ENCODE measurements around the gene SYCE3. TPM values are rescaled to one million over a fixed set of nuclear protein-coding genes. Genes with fewer than 3 reads are reported as not detected.
A peak's percentile ranks its signal among the peaks of the same experiment; 100 is the strongest.

The SYCE3 gene
- total RNA-seq, 2 experiments from 2014 or later: 0.91 to 2.0 TPM

DNA sequence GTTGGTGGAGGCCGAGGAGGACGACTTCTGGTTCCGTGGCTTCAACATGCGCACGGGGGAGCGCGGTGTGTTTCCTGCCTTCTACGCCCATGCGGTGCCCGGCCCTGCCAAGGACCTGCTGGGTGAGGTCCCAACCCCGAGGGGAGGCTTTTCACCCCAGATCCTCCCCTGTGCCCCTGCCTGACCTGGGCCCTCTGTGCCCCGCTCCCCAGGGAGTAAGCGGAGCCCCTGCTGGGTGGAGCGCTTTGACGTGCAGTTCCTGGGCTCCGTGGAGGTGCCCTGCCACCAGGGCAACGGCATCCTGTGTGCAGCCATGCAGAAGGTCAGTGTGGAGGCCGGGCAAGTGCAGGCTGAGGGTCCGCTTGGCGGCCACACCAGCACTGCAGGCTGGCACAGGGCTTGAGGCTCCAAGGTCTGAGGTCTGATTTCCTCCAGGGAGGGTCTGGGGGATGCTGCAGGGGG, 42.9 kb upstream of the SYCE3 start:
- CTCF ChIA-PET: no interaction called here
- DNase-seq: no peak
- Mint-ChIP-seq H3K27me3 (ENCODE audit: low read depth) (peaks cover 43% of the 10 kb centered on the region), H3K36me3 (ENCODE audit: low read depth) (no peaks in the 10 kb centered on the region), H3K9me3 (no peaks in the 10 kb centered on the region), H3K4me3 (no peak overlapping the region), H3K4me1 (ENCODE audit: low read depth) (peaks cover 3% of the 10 kb centered on the region), H3K27ac (no peak overlapping the region)
- intact Hi-C loops (cut with micrococcal nuclease): no loop called here

DNA sequence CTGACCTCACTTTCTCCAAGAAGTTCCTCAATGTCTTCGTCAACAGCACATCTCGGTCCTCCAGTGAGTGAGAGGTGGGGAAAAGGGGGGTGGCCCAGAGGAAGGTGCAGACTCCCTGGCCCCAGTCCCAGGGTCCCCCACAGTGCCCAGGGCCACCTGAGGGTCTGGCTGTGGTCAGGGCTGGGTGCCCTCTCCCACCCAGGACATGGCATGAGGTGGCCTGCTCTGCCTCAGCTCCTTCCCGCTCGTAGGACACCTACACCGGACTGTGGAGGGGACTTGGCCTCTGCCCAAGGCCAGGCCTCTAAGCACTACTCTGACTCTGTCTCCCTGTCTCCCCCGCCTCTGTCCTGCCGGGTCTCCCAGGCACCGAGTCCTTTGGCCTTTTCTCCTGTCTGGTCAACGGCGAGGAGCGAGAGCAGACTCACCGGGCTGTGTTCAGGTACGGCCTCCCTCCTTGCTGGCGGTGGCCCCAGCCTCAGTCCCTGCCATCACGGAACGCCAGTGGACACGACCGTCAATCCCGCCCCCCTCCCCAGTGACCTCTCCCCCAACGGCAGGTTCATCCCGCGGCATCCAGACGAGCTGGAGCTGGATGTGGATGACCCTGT, 42.4 kb upstream of the SYCE3 start:
- Mint-ChIP-seq H3K36me3 (ENCODE audit: low read depth) (no peaks in the 10 kb centered on the region), H3K9me3 (no peaks in the 10 kb centered on the region), H3K4me1 (ENCODE audit: low read depth) (peaks cover 3% of the 10 kb centered on the region), H3K4me3 (no peak overlapping the region), H3K27ac (no peak overlapping the region), H3K27me3 (ENCODE audit: low read depth) (peaks cover 39% of the 10 kb centered on the region)
- intact Hi-C loops (cut with micrococcal nuclease): no loop called here
- CTCF ChIA-PET: no interaction called here
- no peak for DNase-seq

DNA sequence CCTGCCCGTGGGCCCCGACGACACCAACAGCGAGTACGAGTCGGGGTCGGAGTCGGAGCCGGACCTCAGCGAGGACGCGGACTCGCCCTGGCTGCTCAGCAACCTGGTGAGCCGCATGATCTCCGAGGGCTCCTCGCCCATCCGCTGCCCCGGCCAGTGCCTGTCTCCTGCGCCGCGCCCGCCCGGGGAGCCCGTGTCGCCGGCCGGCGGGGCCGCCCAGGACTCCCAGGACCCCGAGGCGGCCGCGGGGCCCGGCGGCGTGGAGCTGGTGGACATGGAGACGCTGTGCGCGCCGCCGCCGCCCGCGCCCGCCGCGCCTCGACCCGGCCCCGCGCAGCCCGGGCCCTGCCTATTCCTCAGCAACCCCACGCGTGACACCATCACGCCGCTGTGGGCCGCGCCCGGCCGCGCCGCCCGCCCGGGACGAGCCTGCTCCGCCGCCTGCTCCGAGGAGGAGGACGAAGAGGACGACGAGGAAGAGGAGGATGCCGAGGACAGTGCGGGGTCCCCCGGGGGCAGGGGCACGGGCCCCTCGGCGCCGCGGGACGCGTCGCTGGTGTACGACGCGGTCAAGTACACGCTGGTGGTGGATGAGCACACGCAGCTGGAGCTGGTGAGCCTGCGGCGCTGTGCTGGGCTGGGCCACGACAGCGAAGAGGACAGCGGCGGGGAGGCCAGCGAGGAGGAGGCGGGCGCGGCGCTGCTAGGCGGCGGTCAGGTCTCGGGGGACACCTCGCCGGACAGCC, 41.7 kb upstream of the SYCE3 start:
- no peak for DNase-seq
- no peaks in the 10 kb centered on the region for H3K36me3 Mint-ChIP-seq (ENCODE audit: low read depth)
- H3K4me1 Mint-ChIP-seq (ENCODE audit: low read depth): peaks cover 7% of the 10 kb centered on the region
- peaks cover 42% of the 10 kb centered on the region for H3K27me3 Mint-ChIP-seq (ENCODE audit: low read depth)
- no peak overlapping the region for H3K4me3 Mint-ChIP-seq
- CTCF ChIA-PET: interaction anchor here (1.5 kb wide), 1 partner anchor 17 kb away, joined by 3 read pairs; no protein-coding TSS in a partner anchor
- no peaks in the 10 kb centered on the region for H3K9me3 Mint-ChIP-seq
- intact Hi-C loops (cut with micrococcal nuclease): no loop called here
- H3K27ac Mint-ChIP-seq: no peak overlapping the region

DNA sequence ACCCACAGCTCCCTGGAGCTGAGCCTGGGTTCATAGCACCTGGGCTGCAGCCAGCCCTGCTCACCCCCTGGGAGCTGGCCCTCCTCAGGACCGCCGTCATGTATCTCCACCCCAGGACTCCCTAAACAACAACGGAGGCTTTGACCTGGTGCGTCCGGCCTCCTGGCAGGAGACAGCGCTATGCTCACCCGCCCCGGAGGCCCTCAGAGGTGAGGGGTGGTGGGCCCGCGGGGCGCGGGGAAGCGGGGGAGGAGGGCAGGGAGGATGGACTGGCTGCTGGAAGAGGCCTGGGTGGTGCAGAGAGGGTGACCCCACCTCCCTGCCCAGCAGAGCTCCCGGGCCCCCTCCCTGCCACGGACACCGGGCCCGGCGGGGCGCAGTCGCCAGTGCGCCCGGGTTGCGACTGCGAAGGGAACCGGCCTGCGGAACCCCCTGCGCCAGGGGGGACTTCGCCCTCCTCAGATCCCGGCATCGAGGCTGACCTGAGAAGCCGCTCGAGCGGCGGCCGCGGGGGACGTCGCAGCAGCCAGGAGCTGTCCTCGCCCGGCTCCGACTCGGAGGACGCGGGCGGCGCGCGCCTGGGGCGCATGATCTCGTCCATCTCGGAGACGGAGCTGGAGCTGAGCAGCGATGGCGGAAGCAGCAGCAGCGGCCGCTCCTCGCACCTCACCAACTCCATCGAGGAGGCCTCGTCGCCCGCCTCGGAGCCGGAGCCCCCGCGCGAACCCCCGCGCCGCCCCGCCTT, 41.0 kb upstream of the SYCE3 start:
- Mint-ChIP-seq H3K36me3 (ENCODE audit: low read depth) (no peaks in the 10 kb centered on the region), H3K4me3 (no peak overlapping the region), H3K27me3 (ENCODE audit: low read depth) (peaks cover 39% of the 10 kb centered on the region), H3K9me3 (no peaks in the 10 kb centered on the region), H3K4me1 (ENCODE audit: low read depth) (peaks cover 7% of the 10 kb centered on the region), H3K27ac (no peak overlapping the region)
- DNase-seq: no peak
- CTCF ChIA-PET: interaction anchor here (1.5 kb wide), 1 partner anchor 17 kb away, joined by 3 read pairs; no protein-coding TSS in a partner anchor
- intact Hi-C loops (cut with micrococcal nuclease): no loop called here

DNA sequence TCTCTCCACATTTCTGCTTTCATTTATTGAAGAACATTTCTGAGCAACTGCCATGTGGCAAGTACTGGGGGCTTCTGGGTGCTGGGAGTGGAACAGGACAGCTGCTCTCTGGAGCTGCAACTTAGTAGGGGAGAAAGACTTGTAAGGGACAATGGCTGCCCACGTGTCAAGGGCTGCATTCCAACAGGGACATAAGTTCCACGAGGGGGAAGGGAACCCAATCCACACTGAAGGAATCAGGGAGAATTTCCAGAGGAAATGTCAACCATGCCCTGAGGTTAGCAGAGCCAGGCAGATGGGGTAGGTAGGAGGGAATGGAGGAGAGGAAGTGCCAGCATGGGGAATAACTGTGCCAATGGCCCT, 39.6 kb upstream of the SYCE3 start:
- Mint-ChIP-seq H3K36me3 (ENCODE audit: low read depth) (no peaks in the 10 kb centered on the region), H3K4me1 (ENCODE audit: low read depth) (peaks cover 7% of the 10 kb centered on the region), H3K4me3 (no peak overlapping the region), H3K27me3 (ENCODE audit: low read depth) (peaks cover 36% of the 10 kb centered on the region), H3K27ac (no peak overlapping the region), H3K9me3 (no peaks in the 10 kb centered on the region)
- intact Hi-C loops (cut with micrococcal nuclease): no loop called here
- no peak for DNase-seq
- CTCF ChIA-PET: no interaction called here

DNA sequence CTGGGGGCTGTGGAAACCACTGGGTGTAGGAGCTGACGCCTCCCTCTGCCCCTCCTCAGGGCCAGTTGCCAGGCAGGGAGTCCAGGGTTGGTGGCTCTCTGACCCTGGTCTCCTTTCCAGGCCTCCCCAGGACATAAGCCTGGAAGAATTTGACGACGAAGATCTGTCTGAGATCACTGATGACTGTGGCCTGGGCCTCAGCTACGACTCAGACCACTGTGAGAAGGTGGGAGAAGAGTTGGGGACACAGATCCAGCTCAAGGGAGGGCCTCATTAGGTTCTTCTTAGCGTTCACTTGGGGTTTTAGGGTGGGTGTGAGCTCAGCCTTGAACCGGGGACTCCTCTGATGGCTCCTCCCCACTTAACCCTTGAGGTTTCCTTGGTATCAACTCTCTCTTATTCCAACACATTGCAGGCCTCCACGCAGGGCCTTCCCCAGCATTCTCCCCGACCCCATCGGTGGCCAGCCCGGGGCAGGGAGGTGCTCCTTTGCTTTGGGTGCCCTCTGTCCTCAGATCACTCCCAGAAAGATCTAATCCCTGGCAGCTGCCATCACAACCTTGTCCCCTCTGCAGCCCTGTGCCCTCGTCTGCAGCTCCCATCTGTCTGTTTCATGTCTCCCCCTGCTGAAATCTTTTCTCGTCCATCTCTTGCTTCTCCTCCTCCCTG, 39.1 kb upstream of the SYCE3 start:
- H3K4me1 Mint-ChIP-seq (ENCODE audit: low read depth): peaks cover 7% of the 10 kb centered on the region
- H3K36me3 Mint-ChIP-seq (ENCODE audit: low read depth): no peaks in the 10 kb centered on the region
- intact Hi-C loops (cut with micrococcal nuclease): no loop called here
- CTCF ChIA-PET: no interaction called here
- peaks cover 32% of the 10 kb centered on the region for H3K27me3 Mint-ChIP-seq (ENCODE audit: low read depth)
- no peak for DNase-seq
- H3K4me3 Mint-ChIP-seq: peak overlapping the region; percentile 28
- no peaks in the 10 kb centered on the region for H3K9me3 Mint-ChIP-seq
- H3K27ac Mint-ChIP-seq: no peak overlapping the region

DNA sequence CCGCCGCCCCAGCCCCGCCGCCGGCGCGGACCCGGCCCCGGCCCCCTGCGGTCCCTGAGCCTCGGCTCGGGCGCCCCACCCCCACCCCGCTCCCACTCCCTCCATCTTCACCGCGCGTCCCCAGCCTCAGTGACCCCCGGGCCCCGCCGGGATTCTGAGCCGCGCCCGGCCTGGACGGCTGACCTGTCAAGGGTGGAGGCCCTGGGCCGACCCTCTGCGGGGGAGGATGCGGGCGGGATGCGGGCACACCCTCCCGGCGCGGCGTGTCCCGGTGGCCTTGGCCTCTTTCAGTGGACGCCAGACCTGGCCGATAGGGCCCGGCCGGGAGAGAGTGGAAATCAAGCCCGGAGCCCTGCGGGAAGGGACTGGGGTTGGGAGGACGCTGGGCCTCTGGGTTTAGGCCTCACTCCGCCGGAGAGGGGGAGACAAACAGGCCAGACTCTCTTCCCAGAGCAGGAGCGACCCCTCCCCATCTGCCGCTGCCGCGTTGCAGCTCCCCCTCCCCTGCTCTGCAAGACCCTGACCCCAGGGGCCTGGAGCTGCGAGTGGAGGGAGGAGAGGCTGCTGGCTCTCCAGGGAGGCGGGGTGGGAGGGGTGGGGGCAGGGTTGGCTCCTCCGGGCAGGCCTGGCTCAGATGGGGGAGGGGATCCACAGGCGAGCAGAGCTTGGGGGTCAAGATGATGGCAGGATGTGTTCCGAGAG, 38.4 kb upstream of the SYCE3 start:
- DNase-seq: no peak
- Mint-ChIP-seq H3K27ac (no peak overlapping the region), H3K9me3 (no peaks in the 10 kb centered on the region), H3K4me1 (ENCODE audit: low read depth) (peaks cover 7% of the 10 kb centered on the region), H3K27me3 (ENCODE audit: low read depth) (peaks cover 28% of the 10 kb centered on the region), H3K4me3 (peak overlapping the region; percentile 28), H3K36me3 (ENCODE audit: low read depth) (no peaks in the 10 kb centered on the region)
- CTCF ChIA-PET: no interaction called here
- intact Hi-C loops (cut with micrococcal nuclease): no loop called here

DNA sequence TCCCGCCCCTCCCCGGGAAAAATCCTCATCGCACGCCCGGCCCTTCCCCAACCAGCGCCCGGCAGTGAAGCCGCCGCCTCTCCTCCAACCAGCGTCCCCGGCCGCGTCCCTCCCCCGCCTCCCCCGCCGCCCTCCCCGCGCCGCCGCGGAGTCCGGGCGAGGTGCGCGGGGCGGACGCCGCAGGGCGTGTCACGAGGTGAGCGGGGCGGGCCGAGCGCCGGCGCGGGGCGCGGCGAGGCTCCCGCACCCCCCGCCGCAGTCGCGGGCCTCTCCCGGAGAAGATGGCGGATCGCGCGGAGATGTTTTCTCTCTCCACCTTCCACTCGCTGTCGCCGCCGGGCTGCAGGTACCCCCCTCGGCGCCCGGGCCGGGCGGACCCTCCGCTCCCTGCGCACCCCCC, 37.8 kb upstream of the SYCE3 start, which contains the start of gene MAPK8IP2:
TSS of gene MAPK8IP2 (plus strand) at position 256 of the 400 bp plus-strand sequence. CDS start at position 282, 26 bp downstream.
- Mint-ChIP-seq H3K36me3 (ENCODE audit: low read depth) (no peaks in the 10 kb centered on the region), H3K27me3 (ENCODE audit: low read depth) (peaks cover 27% of the 10 kb centered on the region), H3K4me3 (peak within 1 kb of the TSS; percentile 40), H3K4me1 (ENCODE audit: low read depth) (peaks cover 7% of the 10 kb centered on the region), H3K27ac (no peak within 1 kb of the TSS), H3K9me3 (no peaks in the 10 kb centered on the region)
- no peak for DNase-seq
- intact Hi-C loops (cut with micrococcal nuclease): no loop called here
- CTCF ChIA-PET: interaction anchor here (1.0 kb wide), 1 partner anchor 75 kb away, joined by 4 read pairs; the partner anchor contains the start of gene SCO2

DNA sequence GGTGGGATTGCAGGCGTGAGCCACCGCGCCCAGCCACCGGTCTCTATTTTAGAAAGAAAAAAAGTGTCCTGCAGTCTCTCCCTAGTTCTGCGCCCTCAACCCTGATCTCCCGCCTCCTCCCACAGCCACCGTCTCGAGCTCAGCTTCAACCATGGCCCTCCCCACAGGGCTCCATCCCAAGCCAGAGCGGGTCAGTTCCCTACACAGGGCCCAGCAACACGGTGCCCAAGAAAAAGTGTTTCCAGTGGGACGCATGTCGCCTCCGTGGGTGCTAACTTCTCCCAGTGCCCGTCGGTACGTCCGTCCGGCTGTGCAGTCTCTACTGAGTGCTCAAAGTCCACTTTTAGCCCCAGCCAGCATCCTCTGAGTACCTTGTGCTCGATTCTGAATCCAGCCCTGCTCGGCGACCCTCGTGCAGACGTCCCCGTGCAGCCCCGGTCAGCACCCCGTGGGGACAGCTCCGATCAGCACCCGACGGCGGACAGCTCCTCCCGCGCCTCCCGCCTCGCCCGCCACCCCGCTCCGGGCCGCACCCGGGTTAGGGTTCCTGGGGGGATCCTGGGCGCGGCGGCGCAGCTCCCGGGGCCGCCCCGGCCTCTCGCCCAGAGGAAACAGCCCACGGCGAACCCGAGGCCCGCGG, 37.2 kb upstream of the SYCE3 start:
- Mint-ChIP-seq H3K27me3 (ENCODE audit: low read depth) (peaks cover 27% of the 10 kb centered on the region), H3K4me1 (ENCODE audit: low read depth) (peaks cover 7% of the 10 kb centered on the region), H3K9me3 (no peaks in the 10 kb centered on the region), H3K4me3 (peak overlapping the region; percentile 40), H3K36me3 (ENCODE audit: low read depth) (no peaks in the 10 kb centered on the region), H3K27ac (no peak overlapping the region)
- CTCF ChIA-PET: interaction anchor here (1.0 kb wide), 1 partner anchor 74 kb away, joined by 4 read pairs; the partner anchor contains the start of gene SCO2
- intact Hi-C loops (cut with micrococcal nuclease): no loop called here
- DNase-seq: peak; percentile 73

DNA sequence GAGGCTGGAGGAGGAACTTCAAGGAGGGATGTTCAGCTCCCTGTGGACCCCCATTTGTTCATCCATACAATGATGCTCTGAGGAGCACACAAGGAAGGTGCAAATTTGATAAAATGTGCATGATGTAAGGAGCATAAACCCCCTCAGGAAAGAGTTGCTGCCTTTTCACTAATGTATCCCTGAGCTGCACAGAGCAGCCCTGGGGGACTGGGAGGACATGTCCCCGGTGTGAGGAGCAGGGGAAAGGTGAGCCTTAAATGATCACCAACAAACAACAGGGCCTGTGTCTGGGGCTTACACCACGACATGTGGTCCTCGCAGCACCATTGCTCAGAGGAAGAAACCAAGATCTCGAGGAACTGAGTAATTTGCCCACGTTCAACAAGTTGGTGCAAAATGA, 34.4 kb upstream of the SYCE3 start:
- DNase-seq: no peak
- CTCF ChIA-PET: no interaction called here
- Mint-ChIP-seq H3K27me3 (ENCODE audit: low read depth) (peaks cover 12% of the 10 kb centered on the region), H3K36me3 (ENCODE audit: low read depth) (peaks cover 2% of the 10 kb centered on the region), H3K9me3 (no peaks in the 10 kb centered on the region), H3K4me3 (no peak overlapping the region), H3K4me1 (ENCODE audit: low read depth) (peaks cover 7% of the 10 kb centered on the region), H3K27ac (no peak overlapping the region)
- intact Hi-C loops (cut with micrococcal nuclease): no loop called here

DNA sequence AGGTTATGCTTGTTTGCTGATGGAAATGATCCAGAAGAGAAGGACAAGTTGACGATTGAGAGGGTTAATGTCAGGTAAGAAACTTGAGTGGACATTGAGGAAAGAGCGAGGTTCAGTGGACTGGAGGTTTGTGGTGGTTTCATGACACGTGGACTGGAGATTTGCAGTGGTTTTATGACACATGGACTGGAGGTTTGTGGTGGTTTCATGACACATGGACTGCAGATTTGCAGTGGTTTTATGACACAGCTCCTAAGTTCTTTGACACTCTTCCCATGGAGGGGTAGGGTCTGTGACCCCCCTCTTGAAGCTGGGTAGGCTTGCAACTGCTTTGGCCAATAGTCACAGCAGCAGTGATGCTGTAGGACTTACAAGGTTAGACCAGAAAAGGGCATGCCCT, 32.5 kb upstream of the SYCE3 start:
- no peak for DNase-seq
- Mint-ChIP-seq H3K4me3 (no peak overlapping the region), H3K36me3 (ENCODE audit: low read depth) (peaks cover 3% of the 10 kb centered on the region), H3K27ac (no peak overlapping the region), H3K9me3 (no peaks in the 10 kb centered on the region), H3K4me1 (ENCODE audit: low read depth) (peaks cover 4% of the 10 kb centered on the region), H3K27me3 (ENCODE audit: low read depth) (peaks cover 5% of the 10 kb centered on the region)
- CTCF ChIA-PET: no interaction called here
- intact Hi-C loops (cut with micrococcal nuclease): no loop called here
